Measurements from ENCODE around the gene USP17L11. TPM values are rescaled to one million over a fixed set of nuclear protein-coding genes. Genes with fewer than 3 reads are reported as not detected.
A peak's percentile ranks its signal among the peaks of the same experiment; 100 is the strongest.
"Not testable (repeated sequence)": the region's sequence is repeated elsewhere in the genome, so short reads cannot be mapped to it uniquely, and the experiment has no call there.

Gene USP17L11, protein sequence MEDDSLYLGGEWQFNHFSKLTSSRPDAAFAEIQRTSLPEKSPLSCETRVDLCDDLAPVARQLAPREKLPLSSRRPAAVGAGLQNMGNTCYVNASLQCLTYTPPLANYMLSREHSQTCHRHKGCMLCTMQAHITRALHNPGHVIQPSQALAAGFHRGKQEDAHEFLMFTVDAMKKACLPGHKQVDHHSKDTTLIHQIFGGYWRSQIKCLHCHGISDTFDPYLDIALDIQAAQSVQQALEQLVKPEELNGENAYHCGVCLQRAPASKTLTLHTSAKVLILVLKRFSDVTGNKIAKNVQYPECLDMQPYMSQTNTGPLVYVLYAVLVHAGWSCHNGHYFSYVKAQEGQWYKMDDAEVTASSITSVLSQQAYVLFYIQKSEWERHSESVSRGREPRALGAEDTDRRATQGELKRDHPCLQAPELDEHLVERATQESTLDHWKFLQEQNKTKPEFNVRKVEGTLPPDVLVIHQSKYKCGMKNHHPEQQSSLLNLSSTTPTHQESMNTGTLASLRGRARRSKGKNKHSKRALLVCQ
- total RNA-seq (2014; rRNA removed; shearing (Covaris generic)) (not detected in 2 replicates), total RNA-seq (2022) (not detected in 2 replicates), Bru-seq, nascent RNA (not detected), BruChase-seq, experiment 1, labeled RNA remaining after a 6-hour chase (not detected), BruChase-seq, experiment 2, labeled RNA remaining after a 2-hour chase (not detected)
- long read RNA-seq: 0 reads

- H3K4me3 ChIP-seq (ENCODE audit: low read depth, low read length, poor library complexity, severe bottlenecking); H2AFZ ChIP-seq (ENCODE audit: low read length); H3K4me2 ChIP-seq (ENCODE audit: low read length); intact Hi-C loops (cut with micrococcal nuclease; ENCODE audit: unreplicated experiment); BruUV-seq (replicated peaks); CTCF ChIA-PET (ENCODE audit: unreplicated experiment); H3K79me2 ChIP-seq (ENCODE audit: insufficient read depth, low read depth, low read length); H3K9me3 ChIP-seq (ENCODE audit: low read length); H3K4me1 ChIP-seq (ENCODE audit: insufficient read depth, low read length, poor library complexity, severe bottlenecking); H3K27ac ChIP-seq (ENCODE audit: low read depth, low read length, poor library complexity, severe bottlenecking); DNase-seq (ENCODE audit: low spot score); H4K20me1 ChIP-seq (ENCODE audit: insufficient read depth, low read length); H3K9me2 ChIP-seq (ENCODE audit: insufficient read depth, low read length); POLR2A ChIA-PET; H3K36me3 ChIP-seq (ENCODE audit: insufficient read depth, low read length): not testable (repeated sequence)
Measured at GRCh38 chr4:9215105-9215504, at the start of gene USP17L11. TSS of gene USP17L11 (plus strand) at chr4:9215405. CDS start at chr4:9215405, 0 bp downstream.

GRCh38 chr4:9165990-9166389 is 49.2 kb upstream of the USP17L11 start:
- POLR2A ChIA-PET; H3K9me3 ChIP-seq (ENCODE audit: low read length); H3K4me2 ChIP-seq (ENCODE audit: low read length); BruUV-seq (replicated peaks); H3K4me3 ChIP-seq (ENCODE audit: low read depth, low read length, poor library complexity, severe bottlenecking); H4K20me1 ChIP-seq (ENCODE audit: insufficient read depth, low read length); H3K9me2 ChIP-seq (ENCODE audit: insufficient read depth, low read length); H3K36me3 ChIP-seq (ENCODE audit: insufficient read depth, low read length); CTCF ChIA-PET (ENCODE audit: unreplicated experiment); H3K4me1 ChIP-seq (ENCODE audit: insufficient read depth, low read length, poor library complexity, severe bottlenecking); intact Hi-C loops (cut with micrococcal nuclease; ENCODE audit: unreplicated experiment); H2AFZ ChIP-seq (ENCODE audit: low read length); H3K79me2 ChIP-seq (ENCODE audit: insufficient read depth, low read depth, low read length); DNase-seq (ENCODE audit: low spot score); H3K27ac ChIP-seq (ENCODE audit: low read depth, low read length, poor library complexity, severe bottlenecking): not testable (repeated sequence)

GRCh38 chr4:9169791-9170459 is 45.3 kb upstream of the USP17L11 start, which contains the start of gene FAM90A26:
TSS of gene FAM90A26 (plus strand) at chr4:9170409. CDS start at chr4:9173173, 2,764 bp downstream.
- BruUV-seq (replicated peaks); H2AFZ ChIP-seq (ENCODE audit: low read length): not testable (repeated sequence)

GRCh38 chr4:9210357-9210756 is 4.8 kb upstream of the USP17L11 start, which contains the start of gene USP17L10:
TSS of gene USP17L10 (plus strand) at chr4:9210657. CDS start at chr4:9210657, 0 bp downstream.
- H3K4me3 ChIP-seq (ENCODE audit: low read depth, low read length, poor library complexity, severe bottlenecking); H3K9me3 ChIP-seq (ENCODE audit: low read length); H3K9me2 ChIP-seq (ENCODE audit: insufficient read depth, low read length); H3K4me1 ChIP-seq (ENCODE audit: insufficient read depth, low read length, poor library complexity, severe bottlenecking); H3K36me3 ChIP-seq (ENCODE audit: insufficient read depth, low read length); BruUV-seq (replicated peaks); POLR2A ChIA-PET; H3K79me2 ChIP-seq (ENCODE audit: insufficient read depth, low read depth, low read length); H3K27ac ChIP-seq (ENCODE audit: low read depth, low read length, poor library complexity, severe bottlenecking); CTCF ChIA-PET (ENCODE audit: unreplicated experiment); H4K20me1 ChIP-seq (ENCODE audit: insufficient read depth, low read length); intact Hi-C loops (cut with micrococcal nuclease; ENCODE audit: unreplicated experiment); H3K4me2 ChIP-seq (ENCODE audit: low read length); H2AFZ ChIP-seq (ENCODE audit: low read length); DNase-seq (ENCODE audit: low spot score): not testable (repeated sequence)

More at GRCh38 chr4:9169791-9170459, 45.3 kb upstream of the USP17L11 start, which contains the start of gene FAM90A26:
- H3K27ac ChIP-seq (ENCODE audit: low read depth, low read length, poor library complexity, severe bottlenecking); intact Hi-C loops (cut with micrococcal nuclease; ENCODE audit: unreplicated experiment); H3K4me2 ChIP-seq (ENCODE audit: low read length); H3K9me3 ChIP-seq (ENCODE audit: low read length); H3K4me1 ChIP-seq (ENCODE audit: insufficient read depth, low read length, poor library complexity, severe bottlenecking); H4K20me1 ChIP-seq (ENCODE audit: insufficient read depth, low read length); H3K36me3 ChIP-seq (ENCODE audit: insufficient read depth, low read length); H3K79me2 ChIP-seq (ENCODE audit: insufficient read depth, low read depth, low read length); H3K4me3 ChIP-seq (ENCODE audit: low read depth, low read length, poor library complexity, severe bottlenecking); CTCF ChIA-PET (ENCODE audit: unreplicated experiment); H3K9me2 ChIP-seq (ENCODE audit: insufficient read depth, low read length); POLR2A ChIA-PET: not testable (repeated sequence)
- peak; percentile 18 for DNase-seq (ENCODE audit: low spot score)

DNA sequence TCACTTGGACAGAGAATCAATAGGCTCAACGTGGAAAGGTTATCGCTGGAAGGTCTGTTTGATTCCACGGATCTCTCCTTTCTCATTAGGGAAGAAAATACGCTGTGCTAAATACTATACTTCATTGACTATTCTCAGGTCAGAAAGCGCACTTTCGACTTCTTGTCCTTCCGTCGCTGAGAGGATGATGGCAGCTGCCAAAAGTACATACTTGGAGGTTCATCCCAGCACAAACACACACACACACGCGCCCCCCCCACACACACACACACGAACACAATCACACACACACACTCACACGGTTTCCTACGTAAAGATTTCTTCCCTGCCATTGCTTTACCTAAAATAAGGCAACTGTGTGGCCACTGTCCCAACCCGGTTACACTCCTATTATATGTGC is 504 bp upstream of the USP17L11 start:
- not testable (repeated sequence) for H3K4me2 ChIP-seq (ENCODE audit: low read length); DNase-seq (ENCODE audit: low spot score); BruUV-seq (replicated peaks)

DNA sequence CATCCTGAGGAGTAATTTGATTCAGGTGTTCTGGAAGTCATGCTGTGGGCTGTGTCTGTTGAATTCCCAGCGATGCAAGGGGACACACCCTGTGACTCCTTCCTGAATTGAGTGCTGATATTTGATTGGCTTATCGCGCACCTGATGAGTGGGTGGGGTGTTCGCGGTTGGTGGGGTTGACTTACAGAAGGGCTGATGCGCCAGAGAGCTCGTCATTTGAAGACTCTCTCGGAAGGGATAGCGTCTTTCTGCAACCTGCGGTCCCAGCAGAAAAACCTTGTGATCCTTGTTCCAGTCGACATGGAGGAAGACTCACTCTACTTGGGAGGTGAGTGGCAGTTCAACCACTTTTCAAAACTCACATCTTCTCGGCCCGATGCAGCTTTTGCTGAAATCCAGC is 4.6 kb downstream of the USP17L11 start, which contains the start of gene USP17L12:
Gene USP17L12, plus strand, starts transcription at position 301 of the 400 bp plus-strand sequence. Its CDS starts 0 bp downstream, at position 301.
- H2AFZ ChIP-seq (ENCODE audit: low read length); H3K9me3 ChIP-seq (ENCODE audit: low read length); H3K36me3 ChIP-seq (ENCODE audit: insufficient read depth, low read length); H3K27ac ChIP-seq (ENCODE audit: low read depth, low read length, poor library complexity, severe bottlenecking); intact Hi-C loops (cut with micrococcal nuclease; ENCODE audit: unreplicated experiment); CTCF ChIA-PET (ENCODE audit: unreplicated experiment); H3K9me2 ChIP-seq (ENCODE audit: insufficient read depth, low read length); H4K20me1 ChIP-seq (ENCODE audit: insufficient read depth, low read length); H3K4me2 ChIP-seq (ENCODE audit: low read length); DNase-seq (ENCODE audit: low spot score); H3K79me2 ChIP-seq (ENCODE audit: insufficient read depth, low read depth, low read length); POLR2A ChIA-PET; H3K4me1 ChIP-seq (ENCODE audit: insufficient read depth, low read length, poor library complexity, severe bottlenecking); H3K4me3 ChIP-seq (ENCODE audit: low read depth, low read length, poor library complexity, severe bottlenecking); BruUV-seq (replicated peaks): not testable (repeated sequence)

More for the DNA sequence above, 504 bp upstream of the USP17L11 start:
- H3K9me2 ChIP-seq (ENCODE audit: insufficient read depth, low read length); H2AFZ ChIP-seq (ENCODE audit: low read length); CTCF ChIA-PET (ENCODE audit: unreplicated experiment); intact Hi-C loops (cut with micrococcal nuclease; ENCODE audit: unreplicated experiment); H3K4me3 ChIP-seq (ENCODE audit: low read depth, low read length, poor library complexity, severe bottlenecking); H3K4me1 ChIP-seq (ENCODE audit: insufficient read depth, low read length, poor library complexity, severe bottlenecking); H3K36me3 ChIP-seq (ENCODE audit: insufficient read depth, low read length); H3K9me3 ChIP-seq (ENCODE audit: low read length); H4K20me1 ChIP-seq (ENCODE audit: insufficient read depth, low read length); POLR2A ChIA-PET; H3K27ac ChIP-seq (ENCODE audit: low read depth, low read length, poor library complexity, severe bottlenecking); H3K79me2 ChIP-seq (ENCODE audit: insufficient read depth, low read depth, low read length): not testable (repeated sequence)

All from OCI-LY7 (cell line).